ENCODE measurements around the gene SEC11C.

The SEC11C gene

DNA sequence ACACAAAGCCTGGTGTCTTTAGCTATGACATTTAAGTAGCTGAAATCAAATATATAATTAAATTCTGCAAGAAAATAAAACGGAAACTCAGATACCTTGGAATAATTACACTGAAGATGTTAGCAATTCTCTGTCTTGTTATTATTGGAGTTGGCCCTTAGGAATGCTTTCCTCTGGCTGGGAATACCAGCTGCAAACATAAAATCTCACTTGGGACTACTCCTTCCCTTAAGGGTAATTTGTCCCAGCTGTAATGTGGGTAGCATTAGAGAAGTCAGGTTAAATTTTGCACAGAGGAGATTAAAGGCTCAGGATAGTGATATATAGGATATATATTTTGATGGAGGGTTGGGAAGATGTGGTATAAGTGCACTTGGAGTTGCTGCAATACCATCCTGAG lies 43.0 kb downstream of the SEC11C start:
- H3K4me3 ChIP-seq (replicated peaks in 1 of 2; ENCODE audit: low read depth in 2 of 2, low read length in 2 of 2), result no peak overlapping the region
- DNase-seq (ENCODE audit: low read depth in 2 of 2), result no peak
- TF ChIP-seq, protein P1, sequence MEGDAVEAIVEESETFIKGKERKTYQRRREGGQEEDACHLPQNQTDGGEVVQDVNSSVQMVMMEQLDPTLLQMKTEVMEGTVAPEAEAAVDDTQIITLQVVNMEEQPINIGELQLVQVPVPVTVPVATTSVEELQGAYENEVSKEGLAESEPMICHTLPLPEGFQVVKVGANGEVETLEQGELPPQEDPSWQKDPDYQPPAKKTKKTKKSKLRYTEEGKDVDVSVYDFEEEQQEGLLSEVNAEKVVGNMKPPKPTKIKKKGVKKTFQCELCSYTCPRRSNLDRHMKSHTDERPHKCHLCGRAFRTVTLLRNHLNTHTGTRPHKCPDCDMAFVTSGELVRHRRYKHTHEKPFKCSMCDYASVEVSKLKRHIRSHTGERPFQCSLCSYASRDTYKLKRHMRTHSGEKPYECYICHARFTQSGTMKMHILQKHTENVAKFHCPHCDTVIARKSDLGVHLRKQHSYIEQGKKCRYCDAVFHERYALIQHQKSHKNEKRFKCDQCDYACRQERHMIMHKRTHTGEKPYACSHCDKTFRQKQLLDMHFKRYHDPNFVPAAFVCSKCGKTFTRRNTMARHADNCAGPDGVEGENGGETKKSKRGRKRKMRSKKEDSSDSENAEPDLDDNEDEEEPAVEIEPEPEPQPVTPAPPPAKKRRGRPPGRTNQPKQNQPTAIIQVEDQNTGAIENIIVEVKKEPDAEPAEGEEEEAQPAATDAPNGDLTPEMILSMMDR (IDR thresholded peaks at IDR 0.05; ENCODE audit: low read depth, low read length), result no peak

DNA sequence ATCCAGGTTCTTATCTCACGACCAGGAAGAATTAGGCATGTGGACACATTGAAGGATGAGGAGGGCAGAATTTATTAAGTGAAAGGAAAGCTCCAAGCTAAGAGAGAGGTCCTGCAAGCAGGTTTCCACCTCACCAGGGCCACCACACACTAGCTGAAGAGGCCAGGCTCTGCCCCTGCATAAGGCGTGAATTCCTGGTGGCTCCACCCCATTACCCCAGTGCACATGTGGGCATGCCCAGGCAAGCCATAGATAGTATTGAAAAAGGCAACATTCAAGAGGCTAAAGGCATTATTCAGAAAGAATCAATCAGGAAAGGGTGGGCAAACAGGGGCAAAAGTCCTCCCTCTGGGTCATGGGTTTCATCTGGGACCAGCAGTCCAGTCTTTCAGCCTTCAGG lies 49.3 kb downstream of the SEC11C start:
- no peak for DNase-seq (ENCODE audit: low read depth in 2 of 2)
- H3K4me3 ChIP-seq (replicated peaks in 1 of 2; ENCODE audit: low read depth in 2 of 2, low read length in 2 of 2), result no peak overlapping the region
- TF ChIP-seq, protein P1 (IDR thresholded peaks at IDR 0.05; ENCODE audit: low read depth, low read length), result no peak

DNA sequence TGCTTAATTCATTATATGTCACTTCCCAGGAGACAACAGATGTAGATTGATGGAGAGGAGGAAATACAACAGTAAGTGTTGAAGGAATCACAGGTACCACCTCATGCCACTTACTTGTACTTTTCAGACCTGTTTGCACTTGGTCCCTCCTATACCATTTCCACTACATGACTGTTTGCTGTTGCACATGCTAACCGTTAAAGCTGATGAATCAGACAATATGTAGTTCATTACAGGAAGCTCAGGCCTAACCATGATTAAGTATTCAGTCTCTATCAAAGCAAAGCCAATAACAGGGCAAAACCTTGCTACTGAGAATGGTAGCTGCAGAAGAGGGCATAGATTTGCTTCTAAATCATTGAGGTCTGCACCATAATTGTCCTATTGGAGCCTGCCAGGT lies 50.1 kb downstream of the SEC11C start:
- TF ChIP-seq, protein P1 (IDR thresholded peaks at IDR 0.05; ENCODE audit: low read depth, low read length), result no peak
- no peak for DNase-seq (ENCODE audit: low read depth in 2 of 2)
- H3K4me3 ChIP-seq (replicated peaks in 1 of 2; ENCODE audit: low read depth in 2 of 2, low read length in 2 of 2), result no peak overlapping the region

DNA sequence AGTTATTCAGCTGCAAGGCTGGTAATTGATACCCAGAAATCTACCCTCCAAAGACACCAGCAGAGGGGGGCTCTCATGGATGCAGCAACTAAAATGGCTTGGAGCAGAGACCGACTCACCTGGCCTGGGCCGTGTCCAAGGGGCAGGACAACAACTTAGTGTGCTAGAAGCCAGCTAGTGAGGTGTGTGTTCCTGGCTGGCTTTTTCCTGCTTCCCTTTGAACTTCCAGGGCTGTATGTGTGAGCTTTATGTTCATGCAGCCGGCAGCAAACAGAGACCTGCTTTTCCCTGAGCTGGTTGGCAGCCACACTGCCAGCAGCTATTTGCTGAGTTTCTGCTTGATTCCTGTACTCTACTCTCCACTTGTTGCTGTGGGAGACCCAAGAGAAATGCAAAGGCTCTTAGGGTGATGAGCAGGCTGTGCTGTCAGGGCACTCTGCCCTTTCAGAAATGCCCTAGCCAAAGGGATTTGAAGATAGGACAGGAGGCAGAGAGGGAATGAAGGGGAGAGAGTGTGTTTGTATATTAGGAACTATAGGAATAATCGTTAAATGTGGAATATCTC lies 56.6 kb downstream of the SEC11C start:
- TF ChIP-seq, protein P1 (IDR thresholded peaks at IDR 0.05; ENCODE audit: low read depth, low read length), result no peak
- DNase-seq (ENCODE audit: low read depth in 2 of 2), result no peak
- H3K4me3 ChIP-seq (replicated peaks in 1 of 2; ENCODE audit: low read depth in 2 of 2, low read length in 2 of 2), result no peak overlapping the region

DNA sequence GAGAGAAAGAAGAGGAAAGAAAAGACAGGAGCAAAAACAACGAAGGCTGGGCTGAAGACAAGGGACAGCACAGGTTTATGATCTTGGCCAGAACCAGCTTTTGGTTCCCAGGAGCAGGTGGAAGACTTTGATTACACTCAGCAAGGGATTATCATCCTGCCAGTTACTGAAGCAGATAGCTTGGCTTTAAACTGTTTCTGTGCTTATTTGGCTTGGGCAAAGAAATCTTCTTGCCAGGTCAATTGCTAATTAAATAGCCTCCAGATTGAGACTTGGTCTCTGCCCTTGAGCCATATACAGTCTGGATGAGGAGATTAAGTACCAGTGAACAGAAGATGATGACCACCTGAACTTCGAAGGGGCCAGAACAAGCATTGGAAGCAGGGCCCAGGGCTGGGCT lies 58.0 kb downstream of the SEC11C start:
- no peak for DNase-seq (ENCODE audit: low read depth in 2 of 2)
- TF ChIP-seq, protein P1 (IDR thresholded peaks at IDR 0.05; ENCODE audit: low read depth, low read length), result no peak
- H3K4me3 ChIP-seq (replicated peaks in 1 of 2; ENCODE audit: low read depth in 2 of 2, low read length in 2 of 2), result no peak overlapping the region

DNA sequence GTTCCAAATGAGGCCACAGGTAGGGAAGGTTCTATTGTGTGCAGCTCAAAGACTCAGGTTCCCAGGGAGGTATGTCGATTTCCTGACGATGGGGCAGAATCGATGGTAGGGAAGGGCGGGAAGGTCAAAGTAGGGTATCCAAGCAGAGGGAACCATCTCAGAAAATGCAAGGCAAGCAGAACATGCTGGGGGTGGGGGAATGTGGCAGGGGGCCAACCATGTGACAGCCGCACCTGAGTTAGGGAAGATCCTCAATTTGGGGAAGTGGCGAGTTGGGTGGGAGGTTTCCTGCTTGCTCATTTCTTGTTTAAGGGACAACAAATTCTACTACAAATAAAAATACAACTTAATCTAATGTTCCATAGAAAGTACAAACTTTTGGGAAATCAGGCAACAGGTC lies 58.5 kb downstream of the SEC11C start:
- DNase-seq (ENCODE audit: low read depth in 2 of 2), result no peak
- no peak overlapping the region for H3K4me3 ChIP-seq (replicated peaks in 1 of 2; ENCODE audit: low read depth in 2 of 2, low read length in 2 of 2)
- TF ChIP-seq, protein P1 (IDR thresholded peaks at IDR 0.05; ENCODE audit: low read depth, low read length), result no peak

DNA sequence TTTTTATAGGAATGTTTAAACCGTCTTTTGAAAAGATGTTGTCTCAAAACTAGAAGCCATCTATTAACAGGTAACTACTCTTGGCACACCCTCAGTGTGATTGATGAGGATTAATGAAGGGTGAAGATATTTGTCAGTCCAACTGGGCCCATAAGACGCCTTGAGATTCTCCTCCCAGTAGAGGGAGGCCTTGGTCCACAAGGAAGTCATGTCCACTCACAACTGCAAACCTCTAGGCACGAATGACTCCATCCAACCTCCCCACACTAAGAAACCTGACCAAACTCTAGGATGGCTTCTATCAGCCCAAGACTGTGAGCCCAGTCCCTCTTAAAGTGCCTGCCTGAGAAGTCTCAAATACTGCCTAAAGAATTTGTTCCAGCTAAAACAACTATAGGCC lies 61.1 kb downstream of the SEC11C start:
- DNase-seq (ENCODE audit: low read depth in 2 of 2), result no peak
- TF ChIP-seq, protein P1 (IDR thresholded peaks at IDR 0.05; ENCODE audit: low read depth, low read length), result no peak
- no peak overlapping the region for H3K4me3 ChIP-seq (replicated peaks in 1 of 2; ENCODE audit: low read depth in 2 of 2, low read length in 2 of 2)
